Mucosa of descending colon (tissue), 3 donors: ENCODE data around the gene EIPR1. TPM values are rescaled to one million over a fixed set of nuclear protein-coding genes. Genes with fewer than 3 reads are reported as not detected.
A peak's percentile ranks its signal among the peaks of the same experiment; 100 is the strongest.

ENCODE experiments used
- ATAC-seq: fragments of 200-7000 bp; cut with Tn5 transposase; one replicate; pipeline ENCODE4 v1.9.1; 2020; ENCODE audit warnings: mild to moderate bottlenecking, moderate library complexity
- DNase-seq, 3 donors: peaks; one replicate each; pipeline ENCODE4 v3.0.0-alpha.2; 2020
- H3K36me3 ChIP-seq: fragments of 200-600 bp; one replicate; pipeline ENCODE4 v1.8.0; 2021; ENCODE audit warnings: low read depth, mild to moderate bottlenecking
- H3K4me1 ChIP-seq: fragments of 200-600 bp; one replicate; pipeline ENCODE4 v1.8.0; 2021; ENCODE audit warnings: low read depth, mild to moderate bottlenecking
- H3K4me3 ChIP-seq: fragments of 200-600 bp; one replicate; pipeline ENCODE4 v1.8.0; 2021; ENCODE audit warnings: mild to moderate bottlenecking
- H3K9me3 ChIP-seq: fragments of 200-600 bp; one replicate; pipeline ENCODE4 v1.8.0; 2021; ENCODE audit warnings: mild to moderate bottlenecking
- CTCF ChIP-seq: fragments of 200-600 bp; IDR thresholded peaks from one replicate; pipeline ENCODE4 v1.8.0; 2022; ENCODE audit warnings: antibody characterized with exemption, mild to moderate bottlenecking
- intact Hi-C, 2 donors: fragments of 100-400 bp; cut with DNase I in 1 of 2; cut with micrococcal nuclease in 1 of 2; formaldehyde crosslinking; loops; one replicate each; pipeline versions ENCODE4 v1.11.0 to v1.11.1; 2022; cut with DNase I, micrococcal nuclease
- total RNA-seq, 3 donors: library from RNA; stranded (reverse); fragmentation: NEBNext Ultra II Directional in 2 of 3; extraction: Animal tissue kit (Norgen Biotek cat#: 25700) in 2 of 3; gene quantifications; one replicate each; pipeline versions ENCODE4 v1.2.1 to v1.2.4, GENCODE V29; 2021 to 2023
- donor health status: DM: no; HTN: no; CAD: no; lungs with moderate emphysema.
- donor health status: DM: no; HTN: no; CAD: no.
- donor health status: DM: no; HTN: yes; CAD: no.

The EIPR1 gene
- total RNA-seq, 3 donors from 2014 or later = 15.9 to 27.1 (median 25.0) TPM

DNA sequence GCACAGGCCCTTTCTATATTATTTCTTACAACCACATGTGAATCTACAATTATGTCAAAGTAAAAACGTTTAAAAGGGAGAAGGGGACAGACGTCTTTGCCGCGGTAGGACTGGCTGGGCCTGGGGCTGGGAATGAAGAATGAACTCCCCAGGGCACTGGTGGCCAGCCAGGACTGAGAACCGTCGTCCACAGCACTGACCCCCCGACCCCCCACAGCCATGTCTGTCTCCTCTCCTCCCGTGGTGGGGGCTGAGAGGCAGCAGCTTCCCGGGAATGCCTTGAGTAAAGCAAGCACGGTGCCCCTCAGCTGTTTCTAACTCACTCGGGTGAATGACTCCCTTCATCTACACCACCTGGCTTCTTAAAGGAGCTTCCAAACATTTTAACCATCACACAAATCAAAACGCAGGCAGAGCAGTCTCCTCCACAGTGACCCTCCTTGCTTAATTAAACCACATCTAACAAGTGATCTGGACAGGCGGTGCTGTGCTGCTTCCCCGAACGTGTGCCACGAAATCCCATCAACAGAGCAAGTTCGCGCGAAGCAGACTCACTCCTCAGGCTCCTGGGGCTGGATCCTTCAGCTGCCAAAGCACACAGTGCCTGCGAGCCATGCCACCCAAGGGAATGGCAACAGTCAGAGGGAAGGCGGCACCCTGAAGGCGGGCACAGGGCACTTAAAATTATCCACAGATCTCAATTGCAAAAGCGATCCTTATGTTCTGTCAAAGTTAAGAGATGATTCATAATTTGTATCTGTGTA lies 217.7 kb downstream of the EIPR1 start:
- Histone ChIP-seq H3K4me3 (no peak overlapping the region), H3K36me3 (no peaks in the 10 kb centered on the region), H3K4me1 (no peaks in the 10 kb centered on the region), H3K9me3 (peaks cover 19% of the 10 kb centered on the region)
- no peak for TF ChIP-seq CTCF
- intact Hi-C loops = no loop called here
- no peak for ATAC-seq
- no peak for DNase-seq

GRCh38 chr2:3154700-3155099 lies 222.9 kb downstream of the EIPR1 start:
- H3K4me3 ChIP-seq = no peak overlapping the region
- DNase-seq = no peak
- TF ChIP-seq CTCF = no peak
- H3K36me3 ChIP-seq = no peaks in the 10 kb centered on the region
- ATAC-seq = peak; percentile 10
- H3K4me1 ChIP-seq = no peaks in the 10 kb centered on the region
- intact Hi-C loops = no loop called here
- no peaks in the 10 kb centered on the region for H3K9me3 ChIP-seq

- H3K9me3 ChIP-seq = no peaks in the 10 kb centered on the region
- TF ChIP-seq CTCF = no peak
- ATAC-seq (no peak), DNase-seq (no peak)
- no peak overlapping the region for H3K4me3 ChIP-seq
- H3K36me3 ChIP-seq = no peaks in the 10 kb centered on the region
- no peaks in the 10 kb centered on the region for H3K4me1 ChIP-seq
- intact Hi-C loops = no loop called here
Measured at GRCh38 chr2:3154146-3154545, 223.5 kb downstream of the EIPR1 start.

DNA sequence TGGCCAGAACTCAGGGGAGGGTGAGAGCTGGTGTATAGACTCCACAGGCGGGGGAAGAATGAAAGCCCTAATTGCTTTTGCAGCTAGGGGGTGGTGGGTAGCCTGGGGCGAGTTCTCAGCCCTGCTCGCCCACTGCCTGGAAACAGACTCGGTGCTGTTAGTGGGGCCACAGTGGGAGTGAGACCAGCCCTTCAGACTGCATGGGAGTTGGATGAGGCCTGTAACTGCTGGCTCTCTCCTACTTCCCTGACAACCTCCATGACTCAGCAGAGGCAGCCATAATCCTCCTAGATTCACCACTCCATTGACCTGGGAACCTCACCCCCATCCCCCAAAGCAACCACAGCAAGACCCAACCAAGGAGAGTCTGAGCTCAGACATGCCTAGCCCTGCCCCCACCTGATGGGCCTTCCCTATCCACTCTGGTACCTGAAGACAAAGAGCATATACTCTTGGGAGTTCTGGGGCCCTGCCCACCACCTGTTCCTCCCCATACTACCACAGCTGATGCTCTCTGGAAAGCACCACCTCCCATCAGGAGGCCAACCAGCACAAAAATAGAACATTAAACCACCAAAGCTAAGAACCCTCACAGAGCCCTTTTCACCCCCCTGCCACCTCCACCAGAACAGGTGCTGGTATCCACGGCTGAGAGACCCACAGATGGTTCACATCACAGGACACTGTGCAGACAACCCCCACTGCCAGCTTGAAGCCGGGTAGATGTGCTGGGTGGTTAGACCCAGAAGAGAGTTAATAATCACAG lies 226.3 kb downstream of the EIPR1 start:
- H3K4me3 ChIP-seq = no peak overlapping the region
- TF ChIP-seq CTCF = no peak
- no peaks in the 10 kb centered on the region for H3K9me3 ChIP-seq
- ATAC-seq (no peak), DNase-seq (peak in 1 of 3 donors; percentile 2)
- H3K4me1 ChIP-seq = no peaks in the 10 kb centered on the region
- intact Hi-C loops = no loop called here
- H3K36me3 ChIP-seq = no peaks in the 10 kb centered on the region

- DNase-seq (no peak), ATAC-seq (no peak)
- intact Hi-C loops = no loop called here
- no peaks in the 10 kb centered on the region for H3K9me3 ChIP-seq
- TF ChIP-seq CTCF = no peak
- H3K4me3 ChIP-seq = no peak overlapping the region
- no peaks in the 10 kb centered on the region for H3K4me1 ChIP-seq
- no peaks in the 10 kb centered on the region for H3K36me3 ChIP-seq
Measured at GRCh38 chr2:3149441-3150217, 228.0 kb downstream of the EIPR1 start.
